ENCODE data around the gene U2SURP. TPM values are rescaled to one million over a fixed set of nuclear protein-coding genes. Genes with fewer than 3 reads are reported as not detected.

The U2SURP gene
- total RNA-seq, 1 donor from 2014 or later: 72.2 TPM

GRCh38 chr3:143090976-143091837, 89.8 kb downstream of the U2SURP start:
- TF ChIP-seq POLR2AphosphoS5 (IDR thresholded peaks at IDR 0.05; ENCODE audit: insufficient read depth in 1 of 2, low read depth in 1 of 2) (no peak), POLR2A (IDR thresholded peaks at IDR 0.05) (no peak), CTCF (IDR thresholded peaks at IDR 0.05) (no peak)
- no peaks in the 10 kb centered on the region for H3K27me3 ChIP-seq
- no peak for DNase-seq (ENCODE audit: extremely low spot score in 2 of 2)
- H3K4me1 ChIP-seq: no peaks in the 10 kb centered on the region
- H3K36me3 ChIP-seq: no peaks in the 10 kb centered on the region
- no peaks in the 10 kb centered on the region for H3K9me3 ChIP-seq
- intact Hi-C loops (cut with DNase I): no loop called here
- H3K4me3 ChIP-seq: no peak overlapping the region
- H3K27ac ChIP-seq: no peak overlapping the region

GRCh38 chr3:143092191-143092590, 90.8 kb downstream of the U2SURP start:
- H3K4me3 ChIP-seq: no peak overlapping the region
- no peaks in the 10 kb centered on the region for H3K36me3 ChIP-seq
- TF ChIP-seq POLR2AphosphoS5 (IDR thresholded peaks at IDR 0.05; ENCODE audit: insufficient read depth in 1 of 2, low read depth in 1 of 2) (no peak), POLR2A (IDR thresholded peaks at IDR 0.05) (no peak), CTCF (IDR thresholded peaks at IDR 0.05) (no peak)
- intact Hi-C loops (cut with DNase I): no loop called here
- no peaks in the 10 kb centered on the region for H3K9me3 ChIP-seq
- DNase-seq (ENCODE audit: extremely low spot score in 2 of 2): no peak
- H3K27ac ChIP-seq: no peak overlapping the region
- no peaks in the 10 kb centered on the region for H3K4me1 ChIP-seq
- H3K27me3 ChIP-seq: no peaks in the 10 kb centered on the region

GRCh38 chr3:143095813-143096212, 94.4 kb downstream of the U2SURP start:
- H3K27ac ChIP-seq: no peak overlapping the region
- intact Hi-C loops (cut with DNase I): no loop called here
- H3K4me3 ChIP-seq: no peak overlapping the region
- no peaks in the 10 kb centered on the region for H3K36me3 ChIP-seq
- no peak for DNase-seq (ENCODE audit: extremely low spot score in 2 of 2)
- TF ChIP-seq POLR2AphosphoS5 (IDR thresholded peaks at IDR 0.05; ENCODE audit: insufficient read depth in 1 of 2, low read depth in 1 of 2) (no peak), POLR2A (IDR thresholded peaks at IDR 0.05) (no peak), CTCF (IDR thresholded peaks at IDR 0.05) (no peak)
- no peaks in the 10 kb centered on the region for H3K27me3 ChIP-seq
- H3K4me1 ChIP-seq: peaks cover 4% of the 10 kb centered on the region
- no peaks in the 10 kb centered on the region for H3K9me3 ChIP-seq

GRCh38 chr3:143098032-143098764, 96.8 kb downstream of the U2SURP start:
- H3K27me3 ChIP-seq: no peaks in the 10 kb centered on the region

More at GRCh38 chr3:143098032-143098764, 96.8 kb downstream of the U2SURP start:
- Histone ChIP-seq H3K27ac (no peak overlapping the region), H3K36me3 (no peaks in the 10 kb centered on the region), H3K9me3 (no peaks in the 10 kb centered on the region), H3K4me3 (no peak overlapping the region), H3K4me1 (peaks cover 4% of the 10 kb centered on the region)
- TF ChIP-seq POLR2AphosphoS5 (IDR thresholded peaks at IDR 0.05; ENCODE audit: insufficient read depth in 1 of 2, low read depth in 1 of 2) (no peak), POLR2A (IDR thresholded peaks at IDR 0.05) (no peak), CTCF (IDR thresholded peaks at IDR 0.05) (no peak)
- intact Hi-C loops (cut with DNase I): no loop called here
- no peak for DNase-seq (ENCODE audit: extremely low spot score in 2 of 2)
